ENCODE data around the gene CDC42EP2.
A peak's percentile ranks its signal among the peaks of the same experiment; 100 is the strongest.

The CDC42EP2 gene

GRCh38 chr11:65308281-65308891 is 6.3 kb upstream of the CDC42EP2 start:
- Histone ChIP-seq H3K4me1 (ENCODE audit: control insufficient read depth, insufficient read depth, low read depth, low read length) (peaks cover 21% of the 10 kb centered on the region), H3K36me3 (ENCODE audit: control insufficient read depth in 1 of 2, insufficient read depth in 2 of 2, low read depth in 1 of 2, low read length in 2 of 2) (peaks cover 10 to 39% of the 10 kb centered on the region in 2 experiments), H2AK5ac (ENCODE audit: low read length, severe bottlenecking) (no peak overlapping the region), H3K23ac (ENCODE audit: low read length in 2 of 2) (no peak overlapping the region), H3K27me3 (ENCODE audit: control insufficient read depth in 1 of 2, insufficient read depth in 1 of 2, low read length in 2 of 2) (no peaks in the 10 kb centered on the region), H3K4me3 (ENCODE audit: insufficient read depth in 1 of 2, low read depth in 1 of 2, low read length in 2 of 2) (peak overlapping the region in 1 of 2 experiments; percentile 42), H3K79me1 (replicated peaks; ENCODE audit: low read length, poor library complexity, severe bottlenecking) (no peaks in the 10 kb centered on the region), H4K8ac (ENCODE audit: low read length) (no peak overlapping the region), H3K4me2 (ENCODE audit: low read length, poor library complexity, severe bottlenecking) (no peak overlapping the region), H3K14ac (ENCODE audit: low read length in 2 of 2) (peak overlapping the region in 1 of 2 experiments; percentile 88), H3K18ac (ENCODE audit: low read depth in 1 of 2, low read length in 2 of 2) (peak overlapping the region; percentile 84 to 88), H3K9me3 (ENCODE audit: control insufficient read depth, low read length) (no peaks in the 10 kb centered on the region), H2BK120ac (ENCODE audit: low read depth, low read length) (peak overlapping the region; percentile 29), H3K9ac (ENCODE audit: low read length) (peak overlapping the region; percentile 35), H3K27ac (ENCODE audit: low read length, poor library complexity, severe bottlenecking) (no peak overlapping the region), H2AFZ (ENCODE audit: low read depth, low read length) (no peak overlapping the region), H4K91ac (ENCODE audit: low read length) (peak overlapping the region; percentile 86), H2BK15ac (ENCODE audit: low read depth, poor library complexity, severe bottlenecking) (no peak overlapping the region), H2BK5ac (ENCODE audit: low read depth, low read length, poor library complexity, severe bottlenecking) (no peak overlapping the region), H2BK12ac (ENCODE audit: low read length in 2 of 2) (peak overlapping the region; percentile 65 to 97), H3K4ac (ENCODE audit: low read depth in 1 of 2, low read length in 2 of 2) (peak overlapping the region; percentile 59 to 73)
- WGBS, result 45% methylated on average over 6 of the region's 7 CpGs
- peak; percentile 58 for DNase-seq

- Histone ChIP-seq H3K27me3 (ENCODE audit: control insufficient read depth in 1 of 2, insufficient read depth in 1 of 2, low read length in 2 of 2) (no peaks in the 10 kb centered on the region), H2AFZ (ENCODE audit: low read depth, low read length) (no peak overlapping the region), H3K4me1 (ENCODE audit: control insufficient read depth, insufficient read depth, low read depth, low read length) (peaks cover 21% of the 10 kb centered on the region), H2BK15ac (ENCODE audit: low read depth, poor library complexity, severe bottlenecking) (peak overlapping the region; percentile 2), H4K91ac (ENCODE audit: low read length) (peak overlapping the region; percentile 86), H3K14ac (ENCODE audit: low read length in 2 of 2) (peak overlapping the region in 1 of 2 experiments; percentile 88), H3K23ac (ENCODE audit: low read length in 2 of 2) (peak overlapping the region in 1 of 2 experiments; percentile 96), H3K4ac (ENCODE audit: low read depth in 1 of 2, low read length in 2 of 2) (peak overlapping the region; percentile 14 to 73), H2BK12ac (ENCODE audit: low read length in 2 of 2) (peak overlapping the region; percentile 65 to 97), H3K79me1 (replicated peaks; ENCODE audit: low read length, poor library complexity, severe bottlenecking) (peaks cover 3% of the 10 kb centered on the region), H3K4me2 (ENCODE audit: low read length, poor library complexity, severe bottlenecking) (no peak overlapping the region), H3K4me3 (ENCODE audit: insufficient read depth in 1 of 2, low read depth in 1 of 2, low read length in 2 of 2) (peak overlapping the region in 1 of 2 experiments; percentile 42), H3K27ac (ENCODE audit: low read length, poor library complexity, severe bottlenecking) (no peak overlapping the region), H3K9me3 (ENCODE audit: control insufficient read depth, low read length) (no peaks in the 10 kb centered on the region), H2AK5ac (ENCODE audit: low read length, severe bottlenecking) (peak overlapping the region; percentile 36), H3K9ac (ENCODE audit: low read length) (peak overlapping the region; percentile 35), H2BK120ac (ENCODE audit: low read depth, low read length) (peak overlapping the region; percentile 29), H4K8ac (ENCODE audit: low read length) (peak overlapping the region; percentile 92), H2BK5ac (ENCODE audit: low read depth, low read length, poor library complexity, severe bottlenecking) (no peak overlapping the region), H3K18ac (ENCODE audit: low read depth in 1 of 2, low read length in 2 of 2) (peak overlapping the region; percentile 84 to 88), H3K36me3 (ENCODE audit: control insufficient read depth in 1 of 2, insufficient read depth in 2 of 2, low read depth in 1 of 2, low read length in 2 of 2) (peaks cover 6 to 33% of the 10 kb centered on the region in 2 experiments)
- 58% methylated on average over 4 of the region's 5 CpGs for WGBS
- no peak for DNase-seq
These were observed 5.7 kb upstream of the CDC42EP2 start for GRCh38 chr11:65309006-65309405.

DNA sequence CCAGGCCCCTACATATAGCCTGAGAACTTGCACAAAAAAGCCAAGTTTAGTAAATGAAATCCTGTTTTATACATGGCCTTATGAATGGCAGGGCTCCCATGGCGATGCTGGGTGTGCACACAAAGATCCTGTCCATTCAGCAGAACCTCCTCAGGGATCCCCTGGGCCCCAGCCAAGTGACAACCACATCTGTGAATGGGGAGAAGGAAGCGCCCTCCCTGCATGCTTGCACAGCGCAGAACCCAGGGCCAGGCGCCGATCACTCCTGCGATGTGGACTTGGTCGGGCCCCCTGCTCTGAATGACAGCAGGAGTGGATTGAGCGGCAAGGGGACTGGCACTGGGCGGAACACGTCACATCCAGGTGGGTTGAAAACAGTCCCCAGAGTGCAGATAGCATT is 4.5 kb upstream of the CDC42EP2 start:
- no peak overlapping the region for H3K23ac ChIP-seq (ENCODE audit: low read length in 2 of 2)
- H2BK12ac ChIP-seq (ENCODE audit: low read length in 2 of 2), result no peak overlapping the region
- no peak overlapping the region for H2AK5ac ChIP-seq (ENCODE audit: low read length, severe bottlenecking)
- peaks cover 3% of the 10 kb centered on the region for H3K79me1 ChIP-seq (replicated peaks; ENCODE audit: low read length, poor library complexity, severe bottlenecking)
- peak overlapping the region; percentile 82 for H3K9ac ChIP-seq (ENCODE audit: low read length)
- H3K4ac ChIP-seq (ENCODE audit: low read depth in 1 of 2, low read length in 2 of 2), result no peak overlapping the region
- no peak for DNase-seq
- WGBS, result 92% methylated on average over 10 of the region's 10 CpGs
- peaks cover 22% of the 10 kb centered on the region for H3K4me1 ChIP-seq (ENCODE audit: control insufficient read depth, insufficient read depth, low read depth, low read length)
- no peak overlapping the region for H2BK120ac ChIP-seq (ENCODE audit: low read depth, low read length)
- no peak overlapping the region for H3K27ac ChIP-seq (ENCODE audit: low read length, poor library complexity, severe bottlenecking)
- H4K8ac ChIP-seq (ENCODE audit: low read length), result no peak overlapping the region
- H4K91ac ChIP-seq (ENCODE audit: low read length), result peak overlapping the region; percentile 12
- no peaks in the 10 kb centered on the region for H3K27me3 ChIP-seq (ENCODE audit: control insufficient read depth in 1 of 2, insufficient read depth in 1 of 2, low read length in 2 of 2)
- no peaks in the 10 kb centered on the region for H3K9me3 ChIP-seq (ENCODE audit: control insufficient read depth, low read length)
- no peak overlapping the region for H3K18ac ChIP-seq (ENCODE audit: low read depth in 1 of 2, low read length in 2 of 2)
- no peak overlapping the region for H3K14ac ChIP-seq (ENCODE audit: low read length in 2 of 2)
- no peak overlapping the region for H2AFZ ChIP-seq (ENCODE audit: low read depth, low read length)
- no peak overlapping the region for H3K4me2 ChIP-seq (ENCODE audit: low read length, poor library complexity, severe bottlenecking)
- peak overlapping the region in 1 of 2 experiments; percentile 99 for H3K4me3 ChIP-seq (ENCODE audit: insufficient read depth in 1 of 2, low read depth in 1 of 2, low read length in 2 of 2)
- H2BK5ac ChIP-seq (ENCODE audit: low read depth, low read length, poor library complexity, severe bottlenecking), result no peak overlapping the region
- H3K36me3 ChIP-seq (ENCODE audit: control insufficient read depth in 1 of 2, insufficient read depth in 2 of 2, low read depth in 1 of 2, low read length in 2 of 2), result peaks cover 0 to 23% of the 10 kb centered on the region in 2 experiments
- no peak overlapping the region for H2BK15ac ChIP-seq (ENCODE audit: low read depth, poor library complexity, severe bottlenecking)

- peak overlapping the region; percentile 5 for H4K91ac ChIP-seq (ENCODE audit: low read length)
- H3K4me2 ChIP-seq (ENCODE audit: low read length, poor library complexity, severe bottlenecking), result no peak overlapping the region
- no peaks in the 10 kb centered on the region for H3K27me3 ChIP-seq (ENCODE audit: control insufficient read depth in 1 of 2, insufficient read depth in 1 of 2, low read length in 2 of 2)
- H2AK5ac ChIP-seq (ENCODE audit: low read length, severe bottlenecking), result no peak overlapping the region
- H3K4ac ChIP-seq (ENCODE audit: low read depth in 1 of 2, low read length in 2 of 2), result no peak overlapping the region
- H2BK5ac ChIP-seq (ENCODE audit: low read depth, low read length, poor library complexity, severe bottlenecking), result no peak overlapping the region
- no peak overlapping the region for H3K18ac ChIP-seq (ENCODE audit: low read depth in 1 of 2, low read length in 2 of 2)
- WGBS, result 94% methylated on average over 5 of the region's 6 CpGs
- H2BK12ac ChIP-seq (ENCODE audit: low read length in 2 of 2), result peak overlapping the region in 1 of 2 experiments; percentile 2
- peak overlapping the region; percentile 68 for H2BK15ac ChIP-seq (ENCODE audit: low read depth, poor library complexity, severe bottlenecking)
- no peak overlapping the region for H2AFZ ChIP-seq (ENCODE audit: low read depth, low read length)
- peak overlapping the region; percentile 82 for H3K9ac ChIP-seq (ENCODE audit: low read length)
- H3K23ac ChIP-seq (ENCODE audit: low read length in 2 of 2), result no peak overlapping the region
- H2BK120ac ChIP-seq (ENCODE audit: low read depth, low read length), result no peak overlapping the region
- no peak overlapping the region for H3K14ac ChIP-seq (ENCODE audit: low read length in 2 of 2)
- H3K4me1 ChIP-seq (ENCODE audit: control insufficient read depth, insufficient read depth, low read depth, low read length), result peaks cover 18% of the 10 kb centered on the region
- H4K8ac ChIP-seq (ENCODE audit: low read length), result no peak overlapping the region
- H3K79me1 ChIP-seq (replicated peaks; ENCODE audit: low read length, poor library complexity, severe bottlenecking), result peaks cover 3% of the 10 kb centered on the region
- peak overlapping the region in 1 of 2 experiments; percentile 99 for H3K4me3 ChIP-seq (ENCODE audit: insufficient read depth in 1 of 2, low read depth in 1 of 2, low read length in 2 of 2)
- H3K27ac ChIP-seq (ENCODE audit: low read length, poor library complexity, severe bottlenecking), result no peak overlapping the region
- no peaks in the 10 kb centered on the region for H3K9me3 ChIP-seq (ENCODE audit: control insufficient read depth, low read length)
- DNase-seq, result no peak
- peaks cover 0 to 18% of the 10 kb centered on the region in 2 experiments for H3K36me3 ChIP-seq (ENCODE audit: control insufficient read depth in 1 of 2, insufficient read depth in 2 of 2, low read depth in 1 of 2, low read length in 2 of 2)
These were observed 3.9 kb upstream of the CDC42EP2 start for GRCh38 chr11:65310736-65311135.

Data from mesenchymal stem cell (in vitro differentiated cells and primary cell).